Activated naive CD4-positive, alpha-beta T cell treated with anti-CD3 and anti-CD28 coated beads, Interleukin-2, amount 10 ng/mL, durations not matched to agents 7 days and 5 days (primary cell): Measurements from ENCODE around the gene GPAT3.

ENCODE experiments used
- CTCF ChIA-PET: fragments of 350-600 bp; sonication (Branson Sonifier 250); formaldehyde crosslinking; loops from one replicate; lab custom pipeline; 2021; ENCODE audit warnings: antibody characterized with exemption; lab: Charles Lee
- DNase-seq: peaks from one replicate; pipeline ENCODE4 v3.0.0-alpha.2; 2020
- H3K27ac Mint-ChIP-seq: one replicate; pipeline ENCODE4 v1.8.0; 2021; ENCODE audit warnings: mild to moderate bottlenecking, moderate library complexity, mixed read lengths
- H3K27me3 Mint-ChIP-seq: one replicate; pipeline ENCODE4 v1.8.0; 2021; ENCODE audit warnings: mild to moderate bottlenecking, mixed read lengths
- H3K36me3 Mint-ChIP-seq: one replicate; pipeline ENCODE4 v1.8.0; 2021; ENCODE audit warnings: mixed read lengths
- H3K4me1 Mint-ChIP-seq: one replicate; pipeline ENCODE4 v1.8.0; 2021; ENCODE audit warnings: mixed read lengths
- H3K4me3 Mint-ChIP-seq: one replicate; pipeline ENCODE4 v1.8.0; 2021; ENCODE audit warnings: mild to moderate bottlenecking, moderate library complexity, mixed read lengths
- H3K9me3 Mint-ChIP-seq: one replicate; pipeline ENCODE4 v1.8.0; 2021; ENCODE audit warnings: mixed read lengths

Gene GPAT3

GRCh38 chr4:83599183-83599582, 63.3 kb downstream of the GPAT3 start:
- no peaks in the 10 kb centered on the region for H3K36me3 Mint-ChIP-seq
- CTCF ChIA-PET, result interaction anchor here (2.0 kb wide), 1 partner anchor 90 kb away, joined by 7 read pairs; no protein-coding TSS in a partner anchor
- no peak overlapping the region for H3K4me3 Mint-ChIP-seq
- H3K27me3 Mint-ChIP-seq, result no peaks in the 10 kb centered on the region
- no peak overlapping the region for H3K27ac Mint-ChIP-seq
- H3K9me3 Mint-ChIP-seq, result no peaks in the 10 kb centered on the region
- DNase-seq, result no peak
- H3K4me1 Mint-ChIP-seq, result no peaks in the 10 kb centered on the region

- Mint-ChIP-seq H3K27me3 (no peaks in the 10 kb centered on the region), H3K27ac (no peak overlapping the region), H3K9me3 (no peaks in the 10 kb centered on the region), H3K36me3 (no peaks in the 10 kb centered on the region), H3K4me1 (no peaks in the 10 kb centered on the region), H3K4me3 (no peak overlapping the region)
- CTCF ChIA-PET, result interaction anchor here (0.7 kb wide), 1 partner anchor 1132 kb away, joined by 5 read pairs; no protein-coding TSS in a partner anchor
- no peak for DNase-seq
These were observed 67.2 kb downstream of the GPAT3 start for GRCh38 chr4:83603129-83603528.

- Mint-ChIP-seq H3K4me3 (no peak overlapping the region), H3K27ac (no peak overlapping the region), H3K27me3 (no peaks in the 10 kb centered on the region), H3K4me1 (no peaks in the 10 kb centered on the region), H3K9me3 (no peaks in the 10 kb centered on the region), H3K36me3 (no peaks in the 10 kb centered on the region)
- CTCF ChIA-PET, result no interaction called here
- no peak for DNase-seq
These were observed 68.4 kb downstream of the GPAT3 start for GRCh38 chr4:83604321-83604720.

GRCh38 chr4:83605210-83605609, 69.3 kb downstream of the GPAT3 start:
- CTCF ChIA-PET, result no interaction called here
- H3K27ac Mint-ChIP-seq, result no peak overlapping the region
- H3K27me3 Mint-ChIP-seq, result no peaks in the 10 kb centered on the region
- H3K9me3 Mint-ChIP-seq, result no peaks in the 10 kb centered on the region
- H3K4me1 Mint-ChIP-seq, result no peaks in the 10 kb centered on the region
- H3K4me3 Mint-ChIP-seq, result no peak overlapping the region
- no peak for DNase-seq
- no peaks in the 10 kb centered on the region for H3K36me3 Mint-ChIP-seq

- CTCF ChIA-PET, result no interaction called here
- Mint-ChIP-seq H3K27me3 (no peaks in the 10 kb centered on the region), H3K36me3 (no peaks in the 10 kb centered on the region), H3K4me1 (no peaks in the 10 kb centered on the region), H3K4me3 (no peak overlapping the region), H3K9me3 (no peaks in the 10 kb centered on the region), H3K27ac (no peak overlapping the region)
- DNase-seq, result no peak
These were observed 69.8 kb downstream of the GPAT3 start for GRCh38 chr4:83605744-83606172.

DNA sequence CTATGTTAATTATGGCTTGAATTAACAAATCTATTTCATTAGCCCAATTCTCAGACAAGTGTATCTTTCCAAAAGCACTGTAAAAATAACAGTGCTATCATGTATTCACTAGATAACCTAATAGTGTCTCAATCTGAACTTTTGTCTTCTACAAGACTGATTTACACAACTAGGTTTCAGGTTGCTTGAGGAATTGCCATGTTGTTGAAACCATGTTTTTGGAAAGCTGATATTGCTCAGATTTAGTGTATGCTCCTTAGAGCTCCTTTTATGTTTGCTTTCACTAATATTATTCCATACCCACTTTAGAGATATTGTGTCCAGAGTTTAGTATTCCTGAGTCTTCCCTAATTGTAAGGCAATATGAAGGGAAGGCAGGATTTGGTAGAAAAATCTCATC, 70.6 kb downstream of the GPAT3 start:
- no peak for DNase-seq
- Mint-ChIP-seq H3K4me1 (no peaks in the 10 kb centered on the region), H3K27me3 (no peaks in the 10 kb centered on the region), H3K4me3 (no peak overlapping the region), H3K9me3 (no peaks in the 10 kb centered on the region), H3K27ac (no peak overlapping the region), H3K36me3 (no peaks in the 10 kb centered on the region)
- CTCF ChIA-PET, result no interaction called here

- CTCF ChIA-PET, result no interaction called here
These were observed 71.0 kb downstream of the GPAT3 start for GRCh38 chr4:83606898-83607297.

DNA sequence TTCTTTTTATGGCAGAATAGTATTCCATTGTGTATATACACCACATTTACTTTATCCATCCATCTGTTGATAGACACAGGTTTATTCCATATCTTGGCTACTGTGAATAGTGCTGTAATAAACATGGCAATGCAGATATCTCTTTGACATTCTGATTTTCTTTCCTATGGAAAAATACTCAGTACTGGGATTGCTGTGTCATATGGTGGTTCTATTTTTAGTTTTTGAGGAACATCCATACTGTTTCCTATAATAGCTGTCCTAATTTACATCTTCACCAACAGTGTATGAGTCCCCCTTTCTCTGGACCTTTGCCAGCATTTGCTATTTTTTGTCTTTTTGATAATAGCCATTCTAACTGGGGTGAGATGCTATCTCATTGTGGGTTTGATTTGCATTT, 73.5 kb downstream of the GPAT3 start:
- peaks cover 16% of the 10 kb centered on the region for H3K9me3 Mint-ChIP-seq
- H3K27ac Mint-ChIP-seq, result no peak overlapping the region
- no peaks in the 10 kb centered on the region for H3K4me1 Mint-ChIP-seq
- H3K36me3 Mint-ChIP-seq, result no peaks in the 10 kb centered on the region
- CTCF ChIA-PET, result no interaction called here
- H3K4me3 Mint-ChIP-seq, result no peak overlapping the region
- no peaks in the 10 kb centered on the region for H3K27me3 Mint-ChIP-seq
- DNase-seq, result no peak

More at GRCh38 chr4:83606898-83607297, 71.0 kb downstream of the GPAT3 start:
- Mint-ChIP-seq H3K36me3 (no peaks in the 10 kb centered on the region), H3K27ac (no peak overlapping the region), H3K27me3 (no peaks in the 10 kb centered on the region), H3K4me3 (no peak overlapping the region), H3K9me3 (no peaks in the 10 kb centered on the region), H3K4me1 (no peaks in the 10 kb centered on the region)
- DNase-seq, result no peak

DNA sequence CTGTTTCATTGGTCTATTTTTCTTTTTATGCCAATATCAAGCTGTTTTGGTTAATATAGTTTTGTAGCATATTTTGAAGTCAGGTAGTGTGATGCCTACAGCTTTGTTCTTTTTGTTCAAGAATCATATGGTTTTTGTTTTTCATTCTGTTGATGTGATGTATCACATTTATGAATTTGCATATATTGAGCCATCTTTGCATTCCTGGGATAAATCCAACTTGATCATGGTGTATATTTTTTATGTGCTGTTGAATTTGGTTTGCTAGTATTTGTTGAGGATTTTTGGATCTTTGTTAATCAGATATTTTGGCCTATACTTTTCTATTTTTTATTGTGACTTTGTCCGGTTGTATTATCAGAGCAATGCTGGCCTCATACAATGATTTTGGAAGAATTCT, 74.8 kb downstream of the GPAT3 start:
- DNase-seq, result no peak
- Mint-ChIP-seq H3K4me1 (no peaks in the 10 kb centered on the region), H3K27ac (no peak overlapping the region), H3K9me3 (peaks cover 20% of the 10 kb centered on the region), H3K27me3 (peaks cover 9% of the 10 kb centered on the region), H3K36me3 (no peaks in the 10 kb centered on the region), H3K4me3 (no peak overlapping the region)
- CTCF ChIA-PET, result no interaction called here

- Mint-ChIP-seq H3K4me1 (no peaks in the 10 kb centered on the region), H3K27ac (no peak overlapping the region), H3K9me3 (peaks cover 20% of the 10 kb centered on the region), H3K27me3 (peaks cover 9% of the 10 kb centered on the region), H3K36me3 (no peaks in the 10 kb centered on the region), H3K4me3 (no peak overlapping the region)
- no peak for DNase-seq
- CTCF ChIA-PET, result no interaction called here
These were observed 77.1 kb downstream of the GPAT3 start for GRCh38 chr4:83613023-83613422.

- Mint-ChIP-seq H3K36me3 (no peaks in the 10 kb centered on the region), H3K4me1 (no peaks in the 10 kb centered on the region), H3K9me3 (peaks cover 20% of the 10 kb centered on the region), H3K4me3 (no peak overlapping the region), H3K27ac (no peak overlapping the region), H3K27me3 (peaks cover 11% of the 10 kb centered on the region)
- CTCF ChIA-PET, result no interaction called here
- no peak for DNase-seq
These were observed 78.1 kb downstream of the GPAT3 start for GRCh38 chr4:83613994-83614393.

DNA sequence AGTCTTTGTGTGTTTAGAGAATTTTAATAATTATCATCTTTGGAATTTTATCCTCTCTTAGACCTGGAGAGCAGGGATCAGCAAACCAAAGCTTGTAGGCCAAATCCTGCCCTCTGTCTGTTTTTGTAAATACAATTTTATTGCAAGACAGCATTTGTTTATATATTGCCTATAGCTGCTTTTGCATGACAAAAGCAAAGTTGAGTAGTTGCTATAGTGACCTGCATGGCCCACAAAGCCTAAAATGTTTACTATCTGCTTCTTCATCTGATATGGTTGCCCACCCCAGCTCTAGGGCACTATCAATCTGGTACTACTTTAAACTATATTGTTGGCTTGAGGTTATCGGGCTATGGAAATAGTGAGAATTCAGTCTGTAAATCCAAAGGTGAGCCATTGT, 80.3 kb downstream of the GPAT3 start:
- Mint-ChIP-seq H3K27ac (no peak overlapping the region), H3K36me3 (no peaks in the 10 kb centered on the region), H3K9me3 (peaks cover 24% of the 10 kb centered on the region), H3K27me3 (peaks cover 22% of the 10 kb centered on the region), H3K4me1 (no peaks in the 10 kb centered on the region), H3K4me3 (no peak overlapping the region)
- CTCF ChIA-PET, result interaction anchor here (1.2 kb wide), 1 partner anchor 107 kb away, joined by 3 read pairs; no protein-coding TSS in a partner anchor
- DNase-seq, result no peak

GRCh38 chr4:83617371-83618035, 81.6 kb downstream of the GPAT3 start:
- peaks cover 33% of the 10 kb centered on the region for H3K9me3 Mint-ChIP-seq
- no peak for DNase-seq
- CTCF ChIA-PET, result no interaction called here
- peaks cover 2% of the 10 kb centered on the region for H3K36me3 Mint-ChIP-seq
- no peaks in the 10 kb centered on the region for H3K4me1 Mint-ChIP-seq
- H3K4me3 Mint-ChIP-seq, result no peak overlapping the region
- peaks cover 24% of the 10 kb centered on the region for H3K27me3 Mint-ChIP-seq
- H3K27ac Mint-ChIP-seq, result no peak overlapping the region

DNA sequence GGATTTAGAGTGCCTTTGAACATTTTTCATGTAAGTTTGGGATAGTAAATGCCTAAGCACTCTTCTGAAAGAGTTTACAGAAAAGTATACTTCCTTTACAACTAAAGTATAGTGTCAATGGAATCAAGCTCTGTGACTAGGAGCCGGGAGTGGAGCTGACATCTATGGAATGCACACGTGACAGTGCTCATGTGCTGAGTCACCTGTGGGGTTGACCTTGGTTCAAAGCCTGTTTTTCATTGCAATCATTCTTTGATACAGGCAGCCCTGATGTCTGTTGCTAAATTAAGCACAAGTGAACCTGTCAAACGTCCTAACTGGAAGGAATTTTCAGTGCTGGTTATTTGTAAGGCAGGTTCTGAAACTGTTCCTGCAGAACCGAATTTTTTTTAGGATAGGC, 82.5 kb downstream of the GPAT3 start:
- Mint-ChIP-seq H3K27ac (no peak overlapping the region), H3K9me3 (peaks cover 33% of the 10 kb centered on the region), H3K27me3 (peaks cover 24% of the 10 kb centered on the region), H3K36me3 (peaks cover 2% of the 10 kb centered on the region), H3K4me1 (no peaks in the 10 kb centered on the region), H3K4me3 (no peak overlapping the region)
- CTCF ChIA-PET, result no interaction called here
- DNase-seq, result no peak

DNA sequence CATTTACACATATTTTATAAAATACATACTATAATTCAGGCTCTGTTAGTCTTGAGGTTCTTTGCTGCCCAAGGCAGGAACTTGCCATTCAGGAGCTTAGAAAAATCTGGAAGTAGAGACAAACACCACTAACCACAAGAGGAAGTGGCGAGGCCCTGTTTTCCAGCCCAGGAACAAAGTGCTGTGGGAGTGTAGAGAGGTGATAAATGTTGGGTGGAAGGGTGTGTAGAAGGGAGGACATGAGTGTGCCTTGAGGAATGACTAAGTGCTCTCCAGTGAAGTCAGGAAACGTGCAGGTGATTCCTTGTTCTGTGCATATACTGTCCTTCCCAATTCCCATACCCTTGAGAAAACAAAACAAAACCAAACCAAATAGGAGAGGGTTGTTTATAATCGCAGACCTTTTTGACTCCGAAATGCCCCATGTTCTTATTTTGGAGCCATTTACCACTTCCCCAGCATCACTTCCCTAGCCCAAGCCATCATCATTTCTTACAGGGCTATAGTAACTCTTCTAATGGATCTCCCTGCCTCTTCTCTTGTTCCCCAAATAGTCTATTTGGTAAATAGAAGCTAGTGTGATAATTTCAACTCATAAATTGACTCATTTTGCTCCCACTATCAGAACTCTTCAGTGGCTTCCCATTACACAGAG, 83.2 kb downstream of the GPAT3 start:
- Mint-ChIP-seq H3K9me3 (peaks cover 28% of the 10 kb centered on the region), H3K4me3 (no peak overlapping the region), H3K4me1 (no peaks in the 10 kb centered on the region), H3K36me3 (peaks cover 2% of the 10 kb centered on the region), H3K27ac (no peak overlapping the region), H3K27me3 (peaks cover 24% of the 10 kb centered on the region)
- DNase-seq, result no peak
- CTCF ChIA-PET, result no interaction called here
